HCT116 (cell line): Measurements from ENCODE around the gene PPP6C. TPM values are rescaled to one million over a fixed set of nuclear protein-coding genes. Genes with fewer than 3 reads are reported as not detected.

ENCODE experiments used
- ATAC-seq: fragments of 200-7000 bp; cut with Tn5 transposase; 2 replicates; pipeline ENCODE4 v1.9.1; 2020; ENCODE audit warnings: mild to moderate bottlenecking, moderate library complexity
- BruUV-seq: library from RNA; stranded (reverse); fragments of 400-500 nt; replicated peaks from 2 replicates; lab custom pipeline; 2021; lab: Mats Ljungman, UMichigan
- CTCF ChIA-PET: fragments of 300-600 bp; sonication (Branson Sonifier 250); formaldehyde crosslinking; loops from one replicate; lab custom pipeline; 2021; ENCODE audit warnings: antibody characterized with exemption; lab: Charles Lee
- POLR2A ChIA-PET: fragments of 300-600, 350-600 bp; sonication (Branson Sonifier 250); formaldehyde crosslinking; loops from one replicate; lab custom pipeline; 2021; ENCODE audit warnings: antibody characterized with exemption; lab: Charles Lee
- RAD21 ChIA-PET, 2 experiments: fragments of 300-600 bp; sonication (Branson Sonifier 250); formaldehyde crosslinking; loops; one replicate each; lab custom pipeline; 2023; ENCODE audit warnings: low total read pairs in 2 of 2; ENCODE audit not compliant: uncharacterized antibody in 2 of 2, unreplicated experiment in 2 of 2, low non-redundant PET in 1 of 2; lab: Charles Lee
- DNase-seq: peaks from one replicate; pipeline ENCODE4 v3.0.0-alpha.2; 2010; ENCODE audit warnings: low read depth, low spot score
- H2AFZ ChIP-seq: fragments of 200-600 bp; shearing (Covaris generic), sonication (generic); 2 replicates; pipeline ENCODE4 v1.6.1; 2017; ENCODE audit warnings: low read depth, mixed run types, mixed read lengths, antibody characterized with exemption, low read length; ENCODE audit not compliant: poor library complexity, severe bottlenecking
- H3K27ac ChIP-seq: 2 replicates; pipeline ENCODE4 v1.5.1; 2012; ENCODE audit warnings: low read depth, low read length
- H3K27me3 ChIP-seq: fragments of 200-600 bp; sonication (generic); 2 replicates; pipeline ENCODE4 v1.6.1; 2016; ENCODE audit warnings: mixed run types, low read length, mixed read lengths; ENCODE audit not compliant: insufficient read depth
- H3K36me3 ChIP-seq, 2 experiments: fragments of 200-500 bp in 1 of 2; fragments of 200-600 bp in 1 of 2; sonication (Bioruptor generic) in 1 of 2; sonication (generic) in 1 of 2; 2 replicates each; pipeline versions ENCODE4 v1.5.1 to v1.6.1; 2014 to 2016; ENCODE audit warnings: low read length in 2 of 2, inconsistent platforms in 1 of 2, mixed read lengths in 1 of 2, mixed run types in 1 of 2; ENCODE audit not compliant: insufficient read depth in 2 of 2, control insufficient read depth in 1 of 2
- H3K4me1 ChIP-seq, 2 experiments: fragments of 200-600 bp in 1 of 2; sonication (generic) in 1 of 2; 2 replicates each; pipeline versions ENCODE4 v1.5.1 to v1.6.1; 2012 to 2017; ENCODE audit warnings: low read length in 2 of 2, inconsistent platforms in 1 of 2, mild to moderate bottlenecking in 1 of 2, mixed read lengths in 1 of 2, mixed run types in 1 of 2, moderate library complexity in 1 of 2; ENCODE audit not compliant: insufficient read depth in 2 of 2, control insufficient read depth in 1 of 2
- H3K4me2 ChIP-seq: fragments of 200-600 bp; sonication (generic); 2 replicates; pipeline ENCODE4 v1.6.1; 2017; ENCODE audit warnings: mixed run types, low read length, mixed read lengths
- H3K4me3 ChIP-seq, 2 experiments: fragments of 200-600 bp in 1 of 2; sonication (generic) in 1 of 2; replicated peaks in 1 of 2; 2 replicates each; pipeline ENCODE4 v1.5.1; 2011 to 2016; ENCODE audit warnings: low read length in 2 of 2, control low read depth in 1 of 2, low read depth in 1 of 2, mild to moderate bottlenecking in 1 of 2, mixed read lengths in 1 of 2, mixed run types in 1 of 2
- H3K79me2 ChIP-seq: fragments of 200-600 bp; sonication (generic); 2 replicates; pipeline ENCODE4 v1.6.1; 2017; ENCODE audit warnings: mild to moderate bottlenecking, mixed run types, low read length, moderate library complexity, mixed read lengths; ENCODE audit not compliant: insufficient read depth
- H3K9ac ChIP-seq: fragments of 200-600 bp; sonication (generic); 2 replicates; pipeline ENCODE4 v1.6.1; 2016; ENCODE audit warnings: low read length, mixed read lengths
- H3K9me2 ChIP-seq: fragments of 200-600 bp; sonication (generic), shearing (Covaris generic); 2 replicates; pipeline ENCODE4 v1.6.1; 2017; ENCODE audit warnings: mixed run types, mild to moderate bottlenecking, moderate library complexity; ENCODE audit not compliant: insufficient read depth
- H3K9me3 ChIP-seq, 2 experiments: fragments of 200-500 bp in 1 of 2; fragments of 200-600 bp in 1 of 2; sonication (Bioruptor generic) in 1 of 2; sonication (generic) in 1 of 2; 2 replicates each; pipeline ENCODE4 v1.6.1; 2014 to 2017; ENCODE audit warnings: low read length in 2 of 2, mixed read lengths in 2 of 2, inconsistent platforms in 1 of 2, low read depth in 1 of 2, mild to moderate bottlenecking in 1 of 2, mixed run types in 1 of 2, moderate library complexity in 1 of 2; ENCODE audit not compliant: control insufficient read depth in 1 of 2, insufficient read depth in 1 of 2
- H4K20me1 ChIP-seq: fragments of 200-600 bp; sonication (generic), shearing (Covaris generic); 2 replicates; pipeline ENCODE4 v1.6.1; 2017; ENCODE audit warnings: mixed run types, mild to moderate bottlenecking, moderate library complexity; ENCODE audit not compliant: insufficient read depth
- CTCF ChIP-seq, 3 experiments: fragments of 200-600 bp in 1 of 3; sonication (generic) in 1 of 3; IDR thresholded peaks in 2 of 3; conservative IDR thresholded peaks in 1 of 3; 2 replicates each; pipeline ENCODE4 v1.5.1; 2012 to 2017; ENCODE audit warnings: low read depth in 2 of 3, low read length in 2 of 3, antibody characterized with exemption in 1 of 3, borderline replicate concordance in 1 of 3, control low read depth in 1 of 3, mild to moderate bottlenecking in 1 of 3, mixed read lengths in 1 of 3, mixed run types in 1 of 3, moderate library complexity in 1 of 3; ENCODE audit not compliant: insufficient read depth in 1 of 3
- FOSL1 ChIP-seq: IDR thresholded peaks from 2 replicates; pipeline ENCODE4 v1.6.1; 2012; ENCODE audit warnings: low read depth
- JUND ChIP-seq: IDR thresholded peaks from 2 replicates; pipeline ENCODE4 v1.6.1; 2012
- TCF7L2 ChIP-seq: IDR thresholded peaks from 2 replicates; pipeline ENCODE4 v1.7.0; 2011; ENCODE audit warnings: borderline replicate concordance, inconsistent platforms; ENCODE audit not compliant: insufficient read depth, insufficient read length; ENCODE audit errors: extremely low read depth
- YY1 ChIP-seq: IDR thresholded peaks from 2 replicates; pipeline ENCODE4 v1.6.1; 2011; ENCODE audit warnings: low read length, low read depth, moderate library complexity, mild to moderate bottlenecking; ENCODE audit not compliant: insufficient replicate concordance; ENCODE audit errors: extremely low read depth
- ZBTB33 ChIP-seq: IDR thresholded peaks from 2 replicates; pipeline ENCODE4 v1.6.1; 2011; ENCODE audit warnings: mild to moderate bottlenecking, low read length, moderate library complexity; ENCODE audit not compliant: insufficient replicate concordance; ENCODE audit errors: extremely low read depth
- intact Hi-C: fragments of 100-400 bp; cut with micrococcal nuclease; formaldehyde crosslinking; loops from 2 replicates; pipeline ENCODE4 v1.10.0; 2022
- total RNA-seq: library from RNA; stranded (reverse); gene quantifications from one replicate; pipeline ENCODE4 v1.2.1, GENCODE V29; 2021; ENCODE audit not compliant: unreplicated experiment
- TF ChIP-seq, protein P1 (sequence below): IDR thresholded peaks from 2 replicates; pipeline ENCODE4 v1.6.1; 2012

The PPP6C gene
- total RNA-seq, 1 experiment from 2014 or later, result 35.4 TPM

DNA sequence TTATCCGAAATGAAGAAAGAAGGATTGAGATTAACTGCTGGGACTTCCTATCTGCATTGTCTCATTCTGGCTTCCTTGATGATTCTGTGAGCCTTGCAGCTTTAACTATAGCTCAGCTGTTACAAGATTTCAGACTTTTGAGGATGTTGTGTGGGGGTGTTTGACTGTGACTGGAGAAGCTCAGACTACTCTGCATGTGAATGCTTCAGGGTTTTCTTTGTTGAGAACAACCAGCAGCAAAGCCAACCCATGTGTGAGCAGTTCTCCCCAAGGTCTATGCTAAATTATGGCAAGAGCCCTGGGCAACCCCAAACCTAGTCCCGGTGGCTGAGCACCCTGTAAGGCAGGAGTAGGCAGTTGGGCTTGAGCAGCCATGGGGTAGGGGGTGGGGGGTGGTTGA, 37.9 kb downstream of the PPP6C start:
- Histone ChIP-seq H3K9me3 (no peaks in the 10 kb centered on the region), H3K4me2 (no peak overlapping the region), H3K9me2 (no peaks in the 10 kb centered on the region), H2AFZ (no peak overlapping the region), H3K9ac (no peak overlapping the region), H3K36me3 (peaks cover 19 to 20% of the 10 kb centered on the region in 2 experiments; a peak in 3 of 4 replicates), H3K27me3 (no peaks in the 10 kb centered on the region), H4K20me1 (no peaks in the 10 kb centered on the region), H3K4me3 (no peak overlapping the region), H3K79me2 (no peaks in the 10 kb centered on the region; the same call in 1 of the 2 replicates), H3K4me1 (no peaks in the 10 kb centered on the region), H3K27ac (no peak overlapping the region)
- ChIA-PET POLR2A (no interaction called here), CTCF (no interaction called here), RAD21 (no interaction called here)
- ATAC-seq (no peak), DNase-seq (no peak)
- intact Hi-C loops, result no loop called here
- BruUV-seq, result no TSS peak
- no peak for TF ChIP-seq YY1
- no peak for TF ChIP-seq TCF7L2
- TF ChIP-seq, protein P1, sequence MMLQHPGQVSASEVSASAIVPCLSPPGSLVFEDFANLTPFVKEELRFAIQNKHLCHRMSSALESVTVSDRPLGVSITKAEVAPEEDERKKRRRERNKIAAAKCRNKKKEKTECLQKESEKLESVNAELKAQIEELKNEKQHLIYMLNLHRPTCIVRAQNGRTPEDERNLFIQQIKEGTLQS, result no peak
- TF ChIP-seq ZBTB33, result no peak
- TF ChIP-seq FOSL1, result no peak
- no peak for TF ChIP-seq JUND
- TF ChIP-seq CTCF (IDR thresholded peaks at IDR 0.05 in 2 of 3, conservative IDR thresholded peaks at IDR 0.05 in 1 of 3; ENCODE audit: borderline replicate concordance in 1 of 3, insufficient read depth in 1 of 3, low read depth in 2 of 3, low read length in 2 of 3), result no peak
